C1 segment of cervical spinal cord (tissue), 14 donors: Measurements from ENCODE around the gene MEIOSIN.
A peak's percentile ranks its signal among the peaks of the same experiment; 100 is the strongest.
"Not testable (repeated sequence)": the region's sequence is repeated elsewhere in the genome, so short reads cannot be mapped to it uniquely, and the experiment has no call there.

Source experiments
- DNase-seq, 14 donors: peaks; one replicate each; lab custom pipeline; 2025; lab: John Stamatoyannopoulos, UW

Gene MEIOSIN

GRCh38 chr19:45780448-45781213 lies 47.4 kb downstream of the MEIOSIN start:
- DNase-seq, result no peak

GRCh38 chr19:45781214-45782161 lies 48.2 kb downstream of the MEIOSIN start:
- peak in 1 of 14 donors; percentile 54 for DNase-seq

- DNase-seq, result peak in 2 of 14 donors; percentile 13 to 41
These were observed 49.0 kb downstream of the MEIOSIN start, which contains the start of gene DMPK for GRCh38 chr19:45782162-45782691. TSS of gene DMPK (minus strand) at chr19:45782490. CDS start at chr19:45782352, 138 bp downstream.

- DNase-seq, result peak in 3 of 14 donors; percentile 9 to 61 (median 10)
These were observed 49.9 kb downstream of the MEIOSIN start for GRCh38 chr19:45782820-45783785.

- DNase-seq, result no peak
These were observed 50.9 kb downstream of the MEIOSIN start for GRCh38 chr19:45784096-45784495.

- no peak for DNase-seq
These were observed 51.9 kb downstream of the MEIOSIN start for GRCh38 chr19:45785097-45785496.

- DNase-seq, result no peak
These were observed 52.7 kb downstream of the MEIOSIN start for GRCh38 chr19:45785781-45786532.

GRCh38 chr19:45786533-45786894 lies 53.3 kb downstream of the MEIOSIN start:
- no peak for DNase-seq

GRCh38 chr19:45789035-45789786 lies 56.0 kb downstream of the MEIOSIN start:
- no peak for DNase-seq

- peak in 3 of 14 donors; percentile 12 to 26 (median 18) for DNase-seq
These were observed 57.7 kb downstream of the MEIOSIN start for GRCh38 chr19:45790942-45791341.

GRCh38 chr19:45791744-45792469 lies 58.7 kb downstream of the MEIOSIN start:
- DNase-seq, result no peak

- peak; percentile 71 to 98 (median 95) for DNase-seq
These were observed 59.4 kb downstream of the MEIOSIN start, which contains the start of gene DMWD for GRCh38 chr19:45792470-45793177. TSS of gene DMWD (minus strand) at chr19:45792845. CDS start at chr19:45792756, 89 bp downstream.

- no peak for DNase-seq
These were observed 59.9 kb downstream of the MEIOSIN start for GRCh38 chr19:45793178-45793564.

GRCh38 chr19:45793876-45794275 lies 60.6 kb downstream of the MEIOSIN start:
- DNase-seq, result no peak

GRCh38 chr19:45794627-45795026 lies 61.4 kb downstream of the MEIOSIN start:
- DNase-seq, result no peak

GRCh38 chr19:45798995-45799517 lies 65.8 kb downstream of the MEIOSIN start:
- peak in 6 of 14 donors; percentile 8 to 33 (median 27) for DNase-seq

- not testable (repeated sequence) for DNase-seq
These were observed 66.3 kb downstream of the MEIOSIN start for GRCh38 chr19:45799541-45799940.
